Kidney (tissue), 14 donors: ENCODE data around the gene CCDC127. TPM values are rescaled to one million over a fixed set of nuclear protein-coding genes. Genes with fewer than 3 reads are reported as not detected.
A peak's percentile ranks its signal among the peaks of the same experiment; 100 is the strongest.

Experiments used
- DNase-seq, 5 donors: peaks; one replicate each; pipeline ENCODE4 v3.0.0-alpha.2; 2013 to 2020
- FAIRE-seq: peaks from 2 replicates; lab custom pipeline; 2012; peaks lifted over from hg19 to GRCh38; lab: Jason Lieb, UNC
- H3K27ac ChIP-seq, 2 donors: one replicate each; pipeline ENCODE4 v1.7.0; 2013; ENCODE audit warnings: low read depth in 2 of 2, low read length in 2 of 2, inconsistent platforms in 1 of 2
- H3K27me3 ChIP-seq: one replicate; pipeline ENCODE4 v1.7.1; 2013; ENCODE audit warnings: low read length, inconsistent platforms; ENCODE audit not compliant: control insufficient read depth, insufficient read depth
- H3K36me3 ChIP-seq, 3 donors: one replicate each; pipeline versions ENCODE4 v1.7.0 to v1.7.1; 2013; ENCODE audit warnings: low read length in 3 of 3, control low read depth in 1 of 3, inconsistent platforms in 1 of 3; ENCODE audit not compliant: insufficient read depth in 3 of 3, control insufficient read depth in 2 of 3
- H3K4me1 ChIP-seq, 3 donors: one replicate each; pipeline versions ENCODE4 v1.7.0 to v1.7.1; 2013; ENCODE audit warnings: low read length in 3 of 3, inconsistent platforms in 1 of 3, low read depth in 1 of 3; ENCODE audit not compliant: control insufficient read depth in 2 of 3, insufficient read depth in 2 of 3
- H3K4me3 ChIP-seq, 3 donors: one replicate each; pipeline versions ENCODE4 v1.7.0 to v1.8.1; 2013; ENCODE audit warnings: low read length in 3 of 3, control low read depth in 1 of 3, inconsistent platforms in 1 of 3
- H3K9ac ChIP-seq, 3 donors: one replicate each; pipeline versions ENCODE4 v1.7.0 to v1.7.1; 2013; ENCODE audit warnings: low read length in 3 of 3, control low read depth in 1 of 3, inconsistent platforms in 1 of 3
- H3K9me3 ChIP-seq, 3 donors: one replicate each; pipeline versions ENCODE4 v1.7.0 to v1.7.1; 2013; ENCODE audit warnings: low read length in 3 of 3, control low read depth in 1 of 3, inconsistent platforms in 1 of 3; ENCODE audit not compliant: control insufficient read depth in 2 of 3, insufficient read depth in 1 of 3
- intact Hi-C: fragments of 100-400 bp; cut with DNase I; formaldehyde crosslinking; loops from one replicate; pipeline ENCODE4 v1.11.1; 2022
- polyA plus RNA-seq: library from polyadenylated mRNA; stranded (reverse); fragments of 350-450 nt; fragmentation: Illumina TruSeq; extraction: RNeasy Lipid Tissue Mini Kit (QIAGEN cat#74804); gene quantifications from one replicate; pipeline ENCODE4 v1.2.3, GENCODE V29; 2014; ENCODE audit warnings: low read depth, low replicate concordance; ENCODE audit not compliant: insufficient read depth
- total RNA-seq: library from RNA; stranded (reverse); fragmentation: NEBNext Ultra II Directional; extraction: Animal tissue kit (Norgen Biotek cat#: 25700); gene quantifications from one replicate; pipeline ENCODE4 v1.2.1, GENCODE V29; 2021
- TF ChIP-seq, protein P1 (sequence below): IDR thresholded peaks from 3 replicates; pipeline ENCODE4 v1.5.1; 2012; ENCODE audit warnings: mild to moderate bottlenecking, moderate library complexity, borderline replicate concordance; ENCODE audit not compliant: insufficient read depth; ENCODE audit errors: extremely low read depth
- donor health status: control.
- donor health status: control.
- donor health status: control.
- donor health status: control.
- donor health status: control.
- donor health status: DM: yes; HTN: yes; CAD: no.
- donor health status: Normal renal cell carcinoma (clear cell type).

CCDC127 gene
- total and polyA plus RNA-seq, 2 donors from 2014 or later, result 3.2 to 5.9 TPM

DNA sequence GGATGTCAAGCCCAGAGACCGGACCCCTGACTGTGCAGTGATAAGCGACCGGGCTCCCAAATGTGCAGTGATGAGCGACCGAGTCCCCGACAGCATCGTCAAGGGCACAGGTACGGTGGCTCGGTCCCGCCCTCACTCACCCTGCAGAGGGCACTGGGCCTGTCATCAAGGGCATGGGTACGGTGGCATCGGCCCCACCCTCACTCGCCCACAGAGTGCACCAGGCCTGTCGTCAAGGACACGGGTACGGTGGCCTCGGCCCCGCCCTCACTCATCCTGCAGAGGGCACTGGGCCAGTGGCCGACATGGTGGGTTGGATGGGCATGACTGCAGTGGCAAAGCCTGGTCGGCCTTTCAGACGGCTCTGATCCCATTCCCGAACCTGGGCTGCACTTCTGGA, 36.4 kb downstream of the CCDC127 start:
- Histone ChIP-seq H3K9ac (no peak overlapping the region), H3K4me1 (no peaks in the 10 kb centered on the region), H3K27ac (no peak overlapping the region), H3K9me3 (no peaks in the 10 kb centered on the region), H3K27me3 (no peaks in the 10 kb centered on the region), H3K4me3 (no peak overlapping the region), H3K36me3 (no peaks in the 10 kb centered on the region)
- TF ChIP-seq, protein P1, sequence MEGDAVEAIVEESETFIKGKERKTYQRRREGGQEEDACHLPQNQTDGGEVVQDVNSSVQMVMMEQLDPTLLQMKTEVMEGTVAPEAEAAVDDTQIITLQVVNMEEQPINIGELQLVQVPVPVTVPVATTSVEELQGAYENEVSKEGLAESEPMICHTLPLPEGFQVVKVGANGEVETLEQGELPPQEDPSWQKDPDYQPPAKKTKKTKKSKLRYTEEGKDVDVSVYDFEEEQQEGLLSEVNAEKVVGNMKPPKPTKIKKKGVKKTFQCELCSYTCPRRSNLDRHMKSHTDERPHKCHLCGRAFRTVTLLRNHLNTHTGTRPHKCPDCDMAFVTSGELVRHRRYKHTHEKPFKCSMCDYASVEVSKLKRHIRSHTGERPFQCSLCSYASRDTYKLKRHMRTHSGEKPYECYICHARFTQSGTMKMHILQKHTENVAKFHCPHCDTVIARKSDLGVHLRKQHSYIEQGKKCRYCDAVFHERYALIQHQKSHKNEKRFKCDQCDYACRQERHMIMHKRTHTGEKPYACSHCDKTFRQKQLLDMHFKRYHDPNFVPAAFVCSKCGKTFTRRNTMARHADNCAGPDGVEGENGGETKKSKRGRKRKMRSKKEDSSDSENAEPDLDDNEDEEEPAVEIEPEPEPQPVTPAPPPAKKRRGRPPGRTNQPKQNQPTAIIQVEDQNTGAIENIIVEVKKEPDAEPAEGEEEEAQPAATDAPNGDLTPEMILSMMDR, result no peak
- no peak for FAIRE-seq
- intact Hi-C loops, result no loop called here
- DNase-seq, result peak in 1 of 5 donors; percentile 69

DNA sequence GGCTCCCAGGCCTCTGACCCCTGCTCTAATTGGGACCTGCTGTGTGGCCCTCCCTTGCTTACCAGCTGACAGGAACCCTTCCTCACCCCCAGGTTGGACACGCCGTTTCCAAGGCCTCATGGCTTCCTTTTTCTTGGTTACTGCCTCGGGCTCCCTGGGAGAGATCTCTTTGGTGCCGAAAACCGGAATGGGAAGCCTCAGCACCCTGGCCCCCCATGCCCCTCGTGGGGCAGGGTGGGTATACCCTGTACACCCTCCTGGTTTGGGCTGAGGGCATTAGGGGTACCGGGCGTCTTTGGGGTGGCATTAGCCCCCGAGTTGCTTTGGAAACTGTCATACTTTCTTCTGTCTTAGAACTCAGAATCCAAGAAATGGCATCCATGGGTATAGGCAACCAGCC, 36.8 kb downstream of the CCDC127 start:
- FAIRE-seq, result no peak
- H3K27me3 ChIP-seq, result no peaks in the 10 kb centered on the region

DNA sequence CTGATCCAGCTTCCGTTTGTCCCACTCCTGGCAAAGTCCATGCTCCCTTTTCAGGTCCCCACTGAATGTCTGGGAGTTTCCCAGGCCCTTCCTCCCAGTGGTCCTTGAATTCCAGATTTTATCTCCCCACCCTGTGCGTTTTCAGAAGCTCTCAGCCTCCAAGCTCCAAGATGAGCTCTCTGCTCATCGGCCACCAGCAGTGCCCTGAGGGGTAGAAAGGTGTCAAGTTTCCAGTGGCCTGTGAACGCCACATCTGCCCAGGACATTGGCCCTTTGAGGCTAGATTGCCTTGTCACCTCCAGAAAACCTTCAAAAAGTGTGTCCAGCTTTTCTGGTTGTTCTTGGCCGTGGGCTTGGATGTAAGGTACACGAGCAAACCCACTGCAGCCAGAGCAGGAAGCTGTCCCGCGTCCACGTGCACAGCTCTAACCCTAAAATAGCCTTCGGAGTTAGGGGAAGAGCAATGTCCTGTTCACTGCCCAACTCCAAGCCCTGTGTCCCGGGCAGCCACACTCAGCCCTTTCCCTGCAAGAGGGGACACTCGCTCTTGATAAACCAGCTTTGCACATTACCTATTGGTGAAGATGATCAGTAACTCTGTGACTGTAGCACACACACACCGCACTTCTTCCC, 37.6 kb downstream of the CCDC127 start:
- TF ChIP-seq, protein P1, result no peak
- Histone ChIP-seq H3K36me3 (no peaks in the 10 kb centered on the region), H3K9me3 (no peaks in the 10 kb centered on the region), H3K27me3 (no peaks in the 10 kb centered on the region), H3K4me3 (no peak overlapping the region), H3K4me1 (no peaks in the 10 kb centered on the region), H3K9ac (no peak overlapping the region), H3K27ac (no peak overlapping the region)
- FAIRE-seq (no peak), DNase-seq (peak in 1 of 5 donors; percentile 26)
- intact Hi-C loops, result no loop called here

More for the DNA sequence above, 36.8 kb downstream of the CCDC127 start:
- intact Hi-C loops, result no loop called here
- Histone ChIP-seq H3K27ac (no peak overlapping the region), H3K4me1 (no peaks in the 10 kb centered on the region), H3K9ac (no peak overlapping the region), H3K36me3 (no peaks in the 10 kb centered on the region), H3K9me3 (no peaks in the 10 kb centered on the region), H3K4me3 (no peak overlapping the region)
- DNase-seq, result peak in 1 of 5 donors; percentile 39
- TF ChIP-seq, protein P1, result no peak
